HAP-1 (cell line): ENCODE measurements around the gene FAM180A.
A peak's percentile ranks its signal among the peaks of the same experiment; 100 is the strongest.
"Not testable (repeated sequence)": the region's sequence is repeated elsewhere in the genome, so short reads cannot be mapped to it uniquely, and the experiment has no call there.

ENCODE experiments used
- DNase-seq, 2 experiments: peaks; one replicate each; pipeline ENCODE4 v3.0.0-alpha.2; 2016 to 2020; ENCODE audit warnings: low spot score in 2 of 2
- H3K27me3 ChIP-seq: fragments of 250-450 bp; sonication (Bioruptor Pico); 2 replicates; pipeline ENCODE4 v1.5.1; 2020; ENCODE audit warnings: low read depth, mild to moderate bottlenecking, moderate library complexity
- H3K36me3 ChIP-seq: fragments of 250-450 bp; sonication (Bioruptor Pico); replicated peaks from 2 replicates; pipeline ENCODE4 v1.5.1; 2020; ENCODE audit warnings: mild to moderate bottlenecking
- H3K4me1 ChIP-seq: fragments of 250-450 bp; sonication (Bioruptor Pico); 2 replicates; pipeline ENCODE4 v1.5.1; 2020; ENCODE audit warnings: mild to moderate bottlenecking
- H3K4me3 ChIP-seq: fragments of 250-450 bp; sonication (Bioruptor Pico); 2 replicates; pipeline ENCODE4 v1.5.1; 2020; ENCODE audit warnings: mild to moderate bottlenecking, moderate library complexity
- H3K9me3 ChIP-seq: fragments of 250-450 bp; sonication (Bioruptor Pico); 2 replicates; pipeline ENCODE4 v1.5.1; 2020; ENCODE audit warnings: mild to moderate bottlenecking, moderate library complexity
- in situ Hi-C: fragments of 300-500 bp; cut with MboI; formaldehyde crosslinking; loops from 3 replicates; pipeline ENCODE4 v1.14.3; 2020; ENCODE audit warnings: low sequenced_read_pairs, inconsistent platforms, mixed read lengths

FAM180A gene

GRCh38 chr7:135710417-135711138, 38.0 kb downstream of the FAM180A start:
- DNase-seq = peak in 1 of 2 experiments; percentile 48
- no peaks in the 10 kb centered on the region for H3K4me1 ChIP-seq
- H3K36me3 ChIP-seq = no peaks in the 10 kb centered on the region
- no peaks in the 10 kb centered on the region for H3K27me3 ChIP-seq
- in situ Hi-C loops = no loop called here
- H3K4me3 ChIP-seq = no peak overlapping the region
- H3K9me3 ChIP-seq = no peaks in the 10 kb centered on the region

DNA sequence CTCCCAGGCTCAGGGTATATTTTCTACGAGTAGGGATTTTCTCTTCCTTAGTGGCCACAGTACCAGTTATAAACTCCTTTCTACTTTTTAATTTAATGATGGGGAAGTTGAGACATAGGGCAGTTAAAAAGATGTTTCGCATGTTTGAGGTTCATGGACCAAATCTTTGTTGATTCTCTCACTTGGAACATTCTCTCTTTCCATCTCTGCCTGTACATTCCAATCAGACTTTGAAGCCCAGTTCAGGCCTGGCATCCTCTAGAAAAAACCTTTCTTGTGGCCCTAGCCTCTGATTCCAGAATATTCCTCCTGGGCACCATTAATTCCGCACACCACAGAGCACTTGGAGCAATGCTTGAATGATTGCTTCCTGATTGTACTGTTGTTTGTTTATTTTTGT, 39.1 kb downstream of the FAM180A start:
- Histone ChIP-seq H3K4me1 (no peaks in the 10 kb centered on the region), H3K9me3 (no peaks in the 10 kb centered on the region), H3K36me3 (no peaks in the 10 kb centered on the region), H3K27me3 (no peaks in the 10 kb centered on the region), H3K4me3 (no peak overlapping the region)
- in situ Hi-C loops = no loop called here
- no peak for DNase-seq

- H3K4me3 ChIP-seq = no peak overlapping the region
- DNase-seq = no peak
- H3K9me3 ChIP-seq = no peaks in the 10 kb centered on the region
- H3K27me3 ChIP-seq = no peaks in the 10 kb centered on the region
- in situ Hi-C loops = no loop called here
- H3K4me1 ChIP-seq = no peaks in the 10 kb centered on the region
- H3K36me3 ChIP-seq = no peaks in the 10 kb centered on the region
These were observed 40.6 kb downstream of the FAM180A start for GRCh38 chr7:135708041-135708440.

- Histone ChIP-seq H3K27me3 (no peaks in the 10 kb centered on the region), H3K36me3 (no peaks in the 10 kb centered on the region), H3K9me3 (no peaks in the 10 kb centered on the region), H3K4me1 (no peaks in the 10 kb centered on the region), H3K4me3 (no peak overlapping the region)
- no peak for DNase-seq
- in situ Hi-C loops = no loop called here
These were observed 41.0 kb downstream of the FAM180A start for GRCh38 chr7:135707570-135707966.

GRCh38 chr7:135706858-135707569, 41.6 kb downstream of the FAM180A start:
- H3K27me3 ChIP-seq = no peaks in the 10 kb centered on the region
- no peak overlapping the region for H3K4me3 ChIP-seq
- no peaks in the 10 kb centered on the region for H3K36me3 ChIP-seq
- in situ Hi-C loops = no loop called here
- no peaks in the 10 kb centered on the region for H3K9me3 ChIP-seq
- DNase-seq = no peak
- no peaks in the 10 kb centered on the region for H3K4me1 ChIP-seq

GRCh38 chr7:135706038-135706742, 42.4 kb downstream of the FAM180A start:
- no peak for DNase-seq
- Histone ChIP-seq H3K4me1 (no peaks in the 10 kb centered on the region), H3K4me3 (no peak overlapping the region), H3K27me3 (no peaks in the 10 kb centered on the region), H3K9me3 (no peaks in the 10 kb centered on the region), H3K36me3 (no peaks in the 10 kb centered on the region)
- in situ Hi-C loops = no loop called here

- H3K4me1 ChIP-seq = no peaks in the 10 kb centered on the region
- in situ Hi-C loops = no loop called here
- H3K36me3 ChIP-seq = no peaks in the 10 kb centered on the region
- no peak overlapping the region for H3K4me3 ChIP-seq
- no peaks in the 10 kb centered on the region for H3K27me3 ChIP-seq
- H3K9me3 ChIP-seq = no peaks in the 10 kb centered on the region
- DNase-seq = no peak
These were observed 43.9 kb downstream of the FAM180A start for GRCh38 chr7:135704698-135705097.

- peak in 1 of 2 experiments; percentile 32 for DNase-seq
- Histone ChIP-seq H3K4me3 (no peak overlapping the region), H3K27me3 (no peaks in the 10 kb centered on the region), H3K36me3 (no peaks in the 10 kb centered on the region), H3K9me3 (no peaks in the 10 kb centered on the region), H3K4me1 (no peaks in the 10 kb centered on the region)
- in situ Hi-C loops = no loop called here
These were observed 44.5 kb downstream of the FAM180A start for GRCh38 chr7:135704074-135704473.

GRCh38 chr7:135697276-135698049, 51.1 kb downstream of the FAM180A start:
- DNase-seq = peak in 1 of 2 experiments; percentile 12
- no peaks in the 10 kb centered on the region for H3K36me3 ChIP-seq
- no peaks in the 10 kb centered on the region for H3K9me3 ChIP-seq
- no peak overlapping the region for H3K4me3 ChIP-seq
- no peaks in the 10 kb centered on the region for H3K4me1 ChIP-seq
- in situ Hi-C loops = no loop called here
- H3K27me3 ChIP-seq = no peaks in the 10 kb centered on the region

DNA sequence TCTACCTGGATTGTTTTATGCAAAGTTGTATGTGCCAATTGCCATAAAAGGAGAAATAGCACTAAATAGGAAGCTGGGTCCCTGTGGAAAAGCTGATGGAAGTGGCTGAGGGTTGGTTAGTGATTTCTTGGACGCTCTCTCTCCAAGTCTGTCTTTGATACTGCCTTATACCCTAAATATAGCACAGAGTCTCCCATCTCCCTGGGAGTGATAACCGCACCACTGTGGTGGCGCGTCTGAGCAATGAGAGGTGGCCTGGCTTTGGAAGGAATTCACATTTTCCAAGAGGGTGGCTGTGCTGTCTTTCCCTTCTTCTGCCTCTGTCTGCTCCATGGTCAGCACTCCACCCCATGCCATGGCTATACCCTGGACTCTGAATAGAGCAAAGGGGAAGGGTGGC, 55.1 kb downstream of the FAM180A start:
- Histone ChIP-seq H3K36me3 (no peaks in the 10 kb centered on the region), H3K4me3 (no peak overlapping the region), H3K9me3 (no peaks in the 10 kb centered on the region), H3K27me3 (no peaks in the 10 kb centered on the region), H3K4me1 (no peaks in the 10 kb centered on the region)
- in situ Hi-C loops = no loop called here
- DNase-seq = no peak

GRCh38 chr7:135692606-135693005, 56.0 kb downstream of the FAM180A start:
- H3K27me3 ChIP-seq, H3K36me3 ChIP-seq, DNase-seq, H3K4me1 ChIP-seq, in situ Hi-C loops, H3K9me3 ChIP-seq, H3K4me3 ChIP-seq: not testable (repeated sequence)

DNA sequence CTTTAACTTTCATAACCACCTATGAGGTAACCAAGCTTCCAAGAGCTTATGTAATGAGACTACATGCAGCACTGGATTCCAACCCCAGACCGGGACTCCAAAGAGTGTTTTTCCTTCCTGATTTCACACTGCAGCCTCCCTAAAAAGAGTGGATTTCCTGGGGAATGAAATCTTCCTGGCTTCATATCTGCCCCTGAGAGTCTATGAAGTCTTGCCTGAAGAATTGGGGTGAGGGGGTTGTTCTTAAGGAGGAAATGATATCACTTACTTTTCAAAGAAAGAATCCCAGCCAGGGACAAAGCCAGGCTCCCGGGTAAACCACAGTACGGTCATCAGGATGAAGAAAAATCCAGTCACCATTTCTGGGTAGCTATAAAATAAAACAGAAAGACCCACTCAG, 56.6 kb downstream of the FAM180A start:
- Histone ChIP-seq H3K4me1 (no peaks in the 10 kb centered on the region), H3K27me3 (no peaks in the 10 kb centered on the region), H3K4me3 (no peak overlapping the region), H3K9me3 (no peaks in the 10 kb centered on the region), H3K36me3 (no peaks in the 10 kb centered on the region)
- DNase-seq = no peak
- in situ Hi-C loops = no loop called here

DNA sequence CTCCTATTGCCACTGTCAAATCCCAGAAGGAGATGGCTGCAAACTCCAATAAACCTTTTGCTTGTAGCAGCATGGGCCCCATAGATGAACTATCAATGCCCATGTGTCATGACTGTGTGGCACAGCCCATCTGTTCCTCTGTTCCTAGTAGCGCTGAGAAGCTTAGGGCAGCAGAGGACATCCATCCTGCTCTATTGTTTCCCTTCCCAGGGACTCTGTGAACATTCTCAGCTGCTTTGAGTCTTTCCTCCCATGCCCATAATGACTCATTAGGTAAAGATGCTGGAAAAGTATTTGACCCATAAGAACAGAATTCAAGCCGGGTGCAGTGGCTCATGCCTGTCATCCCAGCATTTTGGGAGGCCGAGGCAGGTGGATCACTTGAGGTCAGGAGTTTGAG, 58.0 kb downstream of the FAM180A start:
- Histone ChIP-seq H3K4me1 (no peaks in the 10 kb centered on the region), H3K36me3 (no peaks in the 10 kb centered on the region), H3K4me3 (no peak overlapping the region), H3K27me3 (no peaks in the 10 kb centered on the region), H3K9me3 (no peaks in the 10 kb centered on the region)
- DNase-seq = no peak
- in situ Hi-C loops = no loop called here
